OCI-LY3 (cell line): ENCODE measurements around the gene TNK2.
"Not testable (repeated sequence)": the region's sequence is repeated elsewhere in the genome, so short reads cannot be mapped to it uniquely, and the experiment has no call there.

Source experiments
- H2AFZ ChIP-seq: fragments of 200-600, 300-600 bp; shearing (Covaris generic); 2 replicates; pipeline ENCODE4 v1.6.0; 2014; ENCODE audit warnings: antibody characterized with exemption, low read depth, low read length
- H3K27ac ChIP-seq: fragments of 200-600, 300-600 bp; sonication (generic); 2 replicates; pipeline ENCODE4 v1.5.1; 2014; ENCODE audit warnings: mild to moderate bottlenecking, low read length, moderate library complexity, mixed read lengths
- H3K27me3 ChIP-seq: fragments of 200-600, 300-600 bp; sonication (generic); 2 replicates; pipeline ENCODE4 v1.6.1; 2014; ENCODE audit warnings: low read depth, low read length, mixed read lengths
- H3K36me3 ChIP-seq: fragments of 200-600, 300-600 bp; sonication (generic); replicated peaks from 2 replicates; pipeline ENCODE3; 2014; ENCODE audit warnings: low read depth, low read length, mixed read lengths
- H3K4me1 ChIP-seq: fragments of 300-600, 200-600 bp; sonication (generic); 2 replicates; pipeline ENCODE4 v1.6.1; 2014; ENCODE audit warnings: low read length, mixed read lengths
- H3K4me2 ChIP-seq: fragments of 200-600, 300-600 bp; sonication (generic); 2 replicates; pipeline ENCODE4 v1.6.1; 2014; ENCODE audit warnings: low read length, mixed read lengths
- H3K4me3 ChIP-seq: fragments of 300-600, 200-600 bp; sonication (generic); 2 replicates; pipeline ENCODE4 v1.5.1; 2014; ENCODE audit warnings: antibody characterized with exemption, mild to moderate bottlenecking, low read length, moderate library complexity
- H3K79me2 ChIP-seq: fragments of 300-600, 200-600 bp; shearing (Covaris generic); 2 replicates; pipeline ENCODE4 v1.6.1; 2014; ENCODE audit warnings: mild to moderate bottlenecking, low read length, mixed read lengths
- H3K9ac ChIP-seq: fragments of 300-600, 200-600 bp; shearing (Covaris generic); 2 replicates; pipeline ENCODE4 v1.6.0; 2014; ENCODE audit warnings: mild to moderate bottlenecking, low read length, moderate library complexity
- H3K9me3 ChIP-seq: fragments of 200-600, 300-600 bp; shearing (Covaris generic); 2 replicates; pipeline ENCODE4 v1.6.1; 2014; ENCODE audit warnings: low read length, mixed read lengths; ENCODE audit not compliant: insufficient read depth
- H4K20me1 ChIP-seq: fragments of 200-600, 300-600 bp; sonication (generic); 2 replicates; pipeline ENCODE4 v1.6.1; 2016; ENCODE audit warnings: low read length, mixed read lengths; ENCODE audit not compliant: insufficient read depth
- EZH2phosphoT487 ChIP-seq: fragments of 200-600 bp; shearing (Covaris generic); IDR thresholded peaks from 2 replicates; pipeline ENCODE4 v1.6.1; 2018; ENCODE audit warnings: antibody characterized with exemption, mixed run types, low read depth
- TF ChIP-seq, protein P1 (sequence below): fragments of 200-600, 300-600 bp; sonication (generic); IDR thresholded peaks from 2 replicates; pipeline ENCODE4 v1.5.1; 2014; ENCODE audit warnings: antibody characterized with exemption, low read length, low read depth

The TNK2 gene

GRCh38 chr3:195906865-195907683, 1.3 kb downstream of the TNK2 start:
- peaks cover 54% of the 10 kb centered on the region for H3K4me1 ChIP-seq
- no peak overlapping the region for H2AFZ ChIP-seq

DNA sequence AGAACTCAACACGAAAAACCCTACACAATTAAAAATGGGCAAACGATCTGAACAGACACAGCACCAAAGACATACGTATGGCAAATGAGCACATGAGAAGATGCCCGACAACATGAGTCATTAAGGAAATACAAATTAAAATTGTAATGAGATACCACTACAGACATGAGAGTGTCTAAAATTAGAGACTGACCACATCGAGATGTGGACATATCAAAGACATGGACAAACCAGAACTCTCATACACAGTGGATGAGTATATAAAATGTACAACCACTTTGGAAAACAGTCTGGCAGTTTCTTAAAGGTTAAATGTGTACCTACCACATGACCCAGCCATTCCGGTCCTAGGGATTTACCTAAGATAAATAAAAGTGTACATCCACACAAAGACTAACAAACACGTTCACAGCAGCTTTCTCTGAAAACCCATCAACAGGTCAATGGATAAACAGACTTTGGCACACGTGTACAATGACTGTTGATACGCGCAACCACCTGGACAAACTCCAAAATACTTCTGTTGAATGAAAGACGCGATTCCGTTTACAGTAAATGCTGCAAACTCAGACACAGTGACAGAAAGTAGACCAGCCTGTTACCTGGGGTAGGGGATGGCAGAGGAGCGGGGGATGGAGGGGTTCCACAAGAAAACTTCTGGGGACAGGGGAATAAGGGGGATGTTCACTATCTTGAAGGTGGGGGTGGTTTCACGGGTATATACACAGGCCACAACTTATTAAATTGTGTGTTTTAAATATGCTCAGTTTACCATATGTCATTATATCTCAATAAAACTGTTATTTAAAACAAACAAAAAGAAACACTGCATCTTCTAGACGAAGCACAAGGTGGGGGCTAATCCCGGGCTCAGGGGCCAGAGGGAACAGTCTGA, 2.1 kb downstream of the TNK2 start:
- peaks cover 7% of the 10 kb centered on the region for H3K36me3 ChIP-seq
- peaks cover 74% of the 10 kb centered on the region for H3K79me2 ChIP-seq
- no peak overlapping the region for H2AFZ ChIP-seq
- H3K27ac ChIP-seq: peak overlapping the region; percentile 87
- H3K4me2 ChIP-seq: peak overlapping the region; percentile 99
- no peak for TF ChIP-seq EZH2phosphoT487
- TF ChIP-seq, protein P1, sequence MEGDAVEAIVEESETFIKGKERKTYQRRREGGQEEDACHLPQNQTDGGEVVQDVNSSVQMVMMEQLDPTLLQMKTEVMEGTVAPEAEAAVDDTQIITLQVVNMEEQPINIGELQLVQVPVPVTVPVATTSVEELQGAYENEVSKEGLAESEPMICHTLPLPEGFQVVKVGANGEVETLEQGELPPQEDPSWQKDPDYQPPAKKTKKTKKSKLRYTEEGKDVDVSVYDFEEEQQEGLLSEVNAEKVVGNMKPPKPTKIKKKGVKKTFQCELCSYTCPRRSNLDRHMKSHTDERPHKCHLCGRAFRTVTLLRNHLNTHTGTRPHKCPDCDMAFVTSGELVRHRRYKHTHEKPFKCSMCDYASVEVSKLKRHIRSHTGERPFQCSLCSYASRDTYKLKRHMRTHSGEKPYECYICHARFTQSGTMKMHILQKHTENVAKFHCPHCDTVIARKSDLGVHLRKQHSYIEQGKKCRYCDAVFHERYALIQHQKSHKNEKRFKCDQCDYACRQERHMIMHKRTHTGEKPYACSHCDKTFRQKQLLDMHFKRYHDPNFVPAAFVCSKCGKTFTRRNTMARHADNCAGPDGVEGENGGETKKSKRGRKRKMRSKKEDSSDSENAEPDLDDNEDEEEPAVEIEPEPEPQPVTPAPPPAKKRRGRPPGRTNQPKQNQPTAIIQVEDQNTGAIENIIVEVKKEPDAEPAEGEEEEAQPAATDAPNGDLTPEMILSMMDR: no peak
- peak overlapping the region; percentile 80 for H3K4me3 ChIP-seq
- no peaks in the 10 kb centered on the region for H3K27me3 ChIP-seq
- peaks cover 54% of the 10 kb centered on the region for H3K4me1 ChIP-seq
- H3K9me3 ChIP-seq: no peaks in the 10 kb centered on the region
- H3K9ac ChIP-seq: peak overlapping the region; percentile 73
- peaks cover 6% of the 10 kb centered on the region; the same call in 1 of the 2 replicates for H4K20me1 ChIP-seq

More at GRCh38 chr3:195906865-195907683, 1.3 kb downstream of the TNK2 start:
- peaks cover 65% of the 10 kb centered on the region for H3K79me2 ChIP-seq
- H3K27ac ChIP-seq: peak overlapping the region; percentile 87
- no peaks in the 10 kb centered on the region for H3K27me3 ChIP-seq
- no peaks in the 10 kb centered on the region for H3K9me3 ChIP-seq
- H3K36me3 ChIP-seq: peaks cover 7% of the 10 kb centered on the region
- TF ChIP-seq EZH2phosphoT487: no peak
- TF ChIP-seq, protein P1: no peak
- peak overlapping the region; percentile 99 for H3K4me2 ChIP-seq
- H3K9ac ChIP-seq: peak overlapping the region; percentile 73
- peaks cover 6% of the 10 kb centered on the region; the same call in 1 of the 2 replicates for H4K20me1 ChIP-seq
- H3K4me3 ChIP-seq: peak overlapping the region; percentile 80

- H3K4me1 ChIP-seq: peaks cover 48% of the 10 kb centered on the region
- H3K36me3 ChIP-seq: peaks cover 7% of the 10 kb centered on the region
- no peak overlapping the region for H3K27ac ChIP-seq
- H3K9ac ChIP-seq: no peak overlapping the region
- peaks cover 13% of the 10 kb centered on the region; the same call in 1 of the 2 replicates for H4K20me1 ChIP-seq
- H3K4me2 ChIP-seq: no peak overlapping the region
- peaks cover 88% of the 10 kb centered on the region for H3K79me2 ChIP-seq
- H3K27me3 ChIP-seq: no peaks in the 10 kb centered on the region
- no peak overlapping the region for H3K4me3 ChIP-seq
- no peak for TF ChIP-seq EZH2phosphoT487
- TF ChIP-seq, protein P1: no peak
- no peak overlapping the region for H2AFZ ChIP-seq
- no peaks in the 10 kb centered on the region for H3K9me3 ChIP-seq
Measured at GRCh38 chr3:195904368-195904767, 4.0 kb downstream of the TNK2 start.

DNA sequence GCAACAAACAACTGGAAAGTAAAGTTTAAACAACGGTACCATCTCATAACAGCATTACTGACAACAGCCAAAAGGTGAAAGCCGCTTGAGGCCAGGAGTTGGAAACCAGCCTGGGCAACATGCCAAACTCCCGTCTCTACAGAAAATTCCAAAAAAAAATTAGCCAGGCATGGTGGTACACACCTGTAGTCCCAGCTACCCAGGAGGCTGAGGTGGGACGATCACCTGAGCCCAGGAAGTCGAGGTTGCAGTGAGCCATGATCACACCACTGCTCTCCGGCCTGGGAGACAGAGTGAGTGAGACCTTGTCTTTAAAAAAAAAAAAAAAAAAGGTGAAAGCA, 4.4 kb downstream of the TNK2 start:
- H3K9ac ChIP-seq: no peak overlapping the region
- peaks cover 48% of the 10 kb centered on the region for H3K4me1 ChIP-seq
- peaks cover 7% of the 10 kb centered on the region for H3K36me3 ChIP-seq
- H3K4me3 ChIP-seq: peak overlapping the region; percentile 30; the same call in 1 of the 2 replicates
- no peak overlapping the region for H3K27ac ChIP-seq
- H2AFZ ChIP-seq: no peak overlapping the region
- no peaks in the 10 kb centered on the region for H3K9me3 ChIP-seq
- peaks cover 13% of the 10 kb centered on the region; the same call in 1 of the 2 replicates for H4K20me1 ChIP-seq
- no peak for TF ChIP-seq EZH2phosphoT487
- TF ChIP-seq, protein P1: no peak
- peaks cover 87% of the 10 kb centered on the region for H3K79me2 ChIP-seq
- H3K4me2 ChIP-seq: peak overlapping the region; percentile 61
- no peaks in the 10 kb centered on the region for H3K27me3 ChIP-seq

DNA sequence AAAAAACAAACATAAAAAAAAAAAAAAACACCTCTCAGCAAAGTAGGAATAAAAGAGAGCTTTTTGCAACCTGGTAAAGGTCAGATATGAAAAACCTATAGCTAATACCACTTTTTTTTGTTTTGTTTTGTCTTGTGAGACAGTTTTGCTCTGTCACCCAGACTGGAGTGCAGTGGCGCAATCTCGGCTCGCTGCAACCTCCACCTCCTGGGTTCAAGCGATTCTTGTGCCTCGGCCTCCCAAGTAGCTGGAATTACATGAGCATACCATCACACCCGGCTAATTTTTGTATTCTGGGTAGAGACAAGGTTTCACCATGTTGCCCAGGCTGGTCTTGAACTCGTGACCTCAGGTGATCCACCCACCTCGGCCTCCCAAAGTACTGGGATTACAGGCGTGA, 5.7 kb downstream of the TNK2 start:
- not testable (repeated sequence) for H3K4me3 ChIP-seq, H3K27ac ChIP-seq

More for the DNA sequence above, 5.7 kb downstream of the TNK2 start:
- not testable (repeated sequence) for H3K4me2 ChIP-seq, H3K9ac ChIP-seq, H3K36me3 ChIP-seq, H3K9me3 ChIP-seq, H2AFZ ChIP-seq, H3K27me3 ChIP-seq
- H3K79me2 ChIP-seq: peaks cover 74% of the 10 kb centered on the region
- peaks cover 44% of the 10 kb centered on the region for H3K4me1 ChIP-seq
- peaks cover 13% of the 10 kb centered on the region; the same call in 1 of the 2 replicates for H4K20me1 ChIP-seq
